ENCODE data around the gene ZNF184. TPM values are rescaled to one million over a fixed set of nuclear protein-coding genes. Genes with fewer than 3 reads are reported as not detected.
A peak's percentile ranks its signal among the peaks of the same experiment; 100 is the strongest.

Gene ZNF184
- total and polyA plus RNA-seq, 9 of the 15 experiments (the other 6 are each of a cell fraction or from before 2014, with no cell fraction given), result 7.6 to 22.2 (median 12.8) TPM

- TF ChIP-seq ARID4B (CRISPR knock-in tag; IDR thresholded peaks at IDR 0.05) (peak; percentile 64), RNF2 (IDR thresholded peaks at IDR 0.05) (peak; percentile 89), ZNF175 (CRISPR knock-in tag; IDR thresholded peaks at IDR 0.05; ENCODE audit: low read depth) (no peak), MYNN (IDR thresholded peaks at IDR 0.05) (no peak), MYNN (CRISPR knock-in tag; IDR thresholded peaks at IDR 0.05) (no peak), HNRNPUL1 (IDR thresholded peaks at IDR 0.05; ENCODE audit: low read length) (no peak), NONO (IDR thresholded peaks at IDR 0.05; ENCODE audit: low read depth in 2 of 2, low read length in 1 of 2) (no peak), PKNOX1 (IDR thresholded peaks at IDR 0.05) (peak; percentile 90), XRCC5 (IDR thresholded peaks at IDR 0.05; ENCODE audit: low read depth, low read length) (peak; percentile 82), NEUROD1 (IDR thresholded peaks at IDR 0.05; ENCODE audit: borderline replicate concordance, low read depth, low read length, partially characterized antibody) (peak; percentile 6), ZNF121 (CRISPR knock-in tag; conservative IDR thresholded peaks at IDR 0.05) (no peak), TBL1XR1 (IDR thresholded peaks at IDR 0.05; ENCODE audit: low read length in 2 of 2) (peak in 1 of 2 experiments; percentile 32; a peak in 2 of 4 replicates), BDP1 (IDR thresholded peaks at IDR 0.05; ENCODE audit: insufficient read depth, insufficient read length) (peak; percentile 69), RBM22 (IDR thresholded peaks at IDR 0.05; ENCODE audit: low read depth, low read length, poor library complexity, severe bottlenecking) (no peak), ZNF589 (CRISPR knock-in tag; IDR thresholded peaks at IDR 0.05; ENCODE audit: low read depth) (no peak), FOXM1 (IDR thresholded peaks at IDR 0.05; ENCODE audit: low read depth) (no peak), FOXM1 (CRISPR knock-in tag; IDR thresholded peaks at IDR 0.05; ENCODE audit: low read depth) (no peak), ZBTB11 (CRISPR knock-in tag; IDR thresholded peaks at IDR 0.05) (no peak)
These were observed 46.2 kb upstream of the ZNF184 start (continued) for GRCh38 chr6:27518881-27519795.

Measured in K562 (cell line).